PFSK-1 (cell line): ENCODE data around the gene GEMIN7.

Experiments
- POLR2AphosphoS5 ChIP-seq: IDR thresholded peaks from 2 replicates; pipeline ENCODE4 v1.6.1; 2012; ENCODE audit warnings: low read depth, mild to moderate bottlenecking, control low read depth, low read length, moderate library complexity
- SIN3A ChIP-seq: IDR thresholded peaks from 2 replicates; pipeline ENCODE4 v1.6.1; 2012; ENCODE audit warnings: mild to moderate bottlenecking, low read length, moderate library complexity, borderline replicate concordance; ENCODE audit not compliant: insufficient read depth

DNA sequence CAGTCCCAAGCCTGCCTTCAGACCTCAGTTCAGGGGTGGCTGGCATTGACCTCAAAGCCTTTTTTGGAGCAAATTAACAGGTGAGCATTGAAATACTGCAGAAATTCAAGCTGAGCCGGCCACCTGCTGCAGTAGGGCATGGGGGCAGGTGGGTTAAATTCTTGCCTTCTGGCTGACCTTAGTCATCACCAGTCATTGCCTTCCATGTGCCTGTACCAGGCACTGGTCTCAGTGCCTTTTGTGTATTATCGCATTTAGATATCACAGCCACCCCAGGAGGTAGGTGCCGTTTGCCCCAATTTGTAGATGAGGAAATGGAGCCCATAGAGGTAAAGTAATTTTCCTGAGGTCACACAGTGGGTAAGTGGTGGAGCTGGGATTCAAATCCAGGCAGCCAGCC lies 21.1 kb downstream of the GEMIN7 start:
- TF ChIP-seq SIN3A (no peak), POLR2AphosphoS5 (no peak)
